Measurements from ENCODE around the gene NCKAP5.

Gene NCKAP5

GRCh38 chr2:132758995-132759394, 809.3 kb downstream of the NCKAP5 start:
- Histone ChIP-seq H3K4me3 (ENCODE audit: severe bottlenecking) (no peak overlapping the region), H3K4me1 (ENCODE audit: insufficient read depth, poor library complexity, severe bottlenecking) (no peaks in the 10 kb centered on the region), H3K9me3 (ENCODE audit: severe bottlenecking) (peaks cover 3% of the 10 kb centered on the region), H3K36me3 (ENCODE audit: low read depth) (no peaks in the 10 kb centered on the region), H3K27ac (ENCODE audit: poor library complexity, severe bottlenecking) (no peak overlapping the region), H3K27me3 (ENCODE audit: insufficient read depth, poor library complexity, severe bottlenecking) (no peaks in the 10 kb centered on the region)
- no peak for ATAC-seq (ENCODE audit: low read depth)
- TF ChIP-seq CTCF (IDR thresholded peaks at IDR 0.05; ENCODE audit: poor library complexity, severe bottlenecking), result no peak
- DNase-seq (ENCODE audit: low spot score), result no peak

- no peaks in the 10 kb centered on the region for H3K36me3 ChIP-seq (ENCODE audit: low read depth)
- H3K27ac ChIP-seq (ENCODE audit: poor library complexity, severe bottlenecking), result no peak overlapping the region
- DNase-seq (ENCODE audit: low spot score) (no peak), ATAC-seq (ENCODE audit: low read depth) (no peak)
- H3K9me3 ChIP-seq (ENCODE audit: severe bottlenecking), result peaks cover 3% of the 10 kb centered on the region
- H3K4me3 ChIP-seq (ENCODE audit: severe bottlenecking), result no peak overlapping the region
- H3K27me3 ChIP-seq (ENCODE audit: insufficient read depth, poor library complexity, severe bottlenecking), result no peaks in the 10 kb centered on the region
- no peak for TF ChIP-seq CTCF (IDR thresholded peaks at IDR 0.05; ENCODE audit: poor library complexity, severe bottlenecking)
- no peaks in the 10 kb centered on the region for H3K4me1 ChIP-seq (ENCODE audit: insufficient read depth, poor library complexity, severe bottlenecking)
These were observed 810.6 kb downstream of the NCKAP5 start for GRCh38 chr2:132757676-132758075.

DNA sequence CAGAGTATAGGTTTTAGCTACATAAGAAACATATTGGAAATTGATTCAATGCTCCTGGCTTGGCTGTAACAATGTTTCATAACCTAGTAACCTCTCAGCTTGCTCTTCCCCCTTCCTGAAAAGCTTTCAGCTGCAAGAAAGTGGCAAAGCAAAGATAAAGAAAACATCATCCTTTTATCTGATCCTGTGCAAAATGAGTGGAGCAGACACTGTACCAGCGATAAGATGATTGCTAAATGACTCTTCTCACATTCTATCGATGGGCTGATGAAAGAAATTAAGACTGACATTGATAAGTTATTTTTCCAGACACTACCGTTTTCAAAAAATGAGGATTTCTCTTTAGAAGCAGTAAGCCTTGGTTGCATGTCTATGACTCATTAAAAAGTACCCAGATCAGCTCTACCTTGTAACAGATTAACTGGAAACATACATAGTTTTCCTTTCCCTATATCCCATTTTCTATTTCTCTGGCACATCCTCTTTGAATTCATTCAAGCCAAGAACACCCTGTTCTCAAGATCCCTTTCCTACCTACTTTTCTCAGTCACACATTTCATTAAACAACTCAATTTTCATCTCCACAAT, 811.2 kb downstream of the NCKAP5 start:
- no peak for DNase-seq (ENCODE audit: low spot score)
- ATAC-seq (ENCODE audit: low read depth), result no peak
- no peaks in the 10 kb centered on the region for H3K4me1 ChIP-seq (ENCODE audit: insufficient read depth, poor library complexity, severe bottlenecking)
- H3K27ac ChIP-seq (ENCODE audit: poor library complexity, severe bottlenecking), result no peak overlapping the region
- H3K4me3 ChIP-seq (ENCODE audit: severe bottlenecking), result no peak overlapping the region
- H3K27me3 ChIP-seq (ENCODE audit: insufficient read depth, poor library complexity, severe bottlenecking), result no peaks in the 10 kb centered on the region
- H3K36me3 ChIP-seq (ENCODE audit: low read depth), result no peaks in the 10 kb centered on the region
- no peak for TF ChIP-seq CTCF (IDR thresholded peaks at IDR 0.05; ENCODE audit: poor library complexity, severe bottlenecking)
- peaks cover 3% of the 10 kb centered on the region for H3K9me3 ChIP-seq (ENCODE audit: severe bottlenecking)

- no peak for DNase-seq (ENCODE audit: low spot score)
- no peak for TF ChIP-seq CTCF (IDR thresholded peaks at IDR 0.05; ENCODE audit: poor library complexity, severe bottlenecking)
- ATAC-seq (ENCODE audit: low read depth), result no peak
- peaks cover 3% of the 10 kb centered on the region for H3K9me3 ChIP-seq (ENCODE audit: severe bottlenecking)
- no peaks in the 10 kb centered on the region for H3K27me3 ChIP-seq (ENCODE audit: insufficient read depth, poor library complexity, severe bottlenecking)
- H3K4me3 ChIP-seq (ENCODE audit: severe bottlenecking), result no peak overlapping the region
- H3K36me3 ChIP-seq (ENCODE audit: low read depth), result no peaks in the 10 kb centered on the region
- no peak overlapping the region for H3K27ac ChIP-seq (ENCODE audit: poor library complexity, severe bottlenecking)
- no peaks in the 10 kb centered on the region for H3K4me1 ChIP-seq (ENCODE audit: insufficient read depth, poor library complexity, severe bottlenecking)
These were observed 813.3 kb downstream of the NCKAP5 start for GRCh38 chr2:132754867-132755472.

GRCh38 chr2:132754392-132754791, 813.9 kb downstream of the NCKAP5 start:
- Histone ChIP-seq H3K4me3 (ENCODE audit: severe bottlenecking) (no peak overlapping the region), H3K27me3 (ENCODE audit: insufficient read depth, poor library complexity, severe bottlenecking) (no peaks in the 10 kb centered on the region), H3K36me3 (ENCODE audit: low read depth) (no peaks in the 10 kb centered on the region), H3K27ac (ENCODE audit: poor library complexity, severe bottlenecking) (no peak overlapping the region), H3K9me3 (ENCODE audit: severe bottlenecking) (peaks cover 3% of the 10 kb centered on the region), H3K4me1 (ENCODE audit: insufficient read depth, poor library complexity, severe bottlenecking) (no peaks in the 10 kb centered on the region)
- TF ChIP-seq CTCF (IDR thresholded peaks at IDR 0.05; ENCODE audit: poor library complexity, severe bottlenecking), result no peak
- ATAC-seq (ENCODE audit: low read depth) (no peak), DNase-seq (ENCODE audit: low spot score) (no peak)

All from RWPE2 (cell line).